GM18867 (cell line): Measurements from ENCODE around the gene FTSJ3.
"Not testable (repeated sequence)": the region's sequence is repeated elsewhere in the genome, so short reads cannot be mapped to it uniquely, and the experiment has no call there.

ENCODE experiments used
- ATAC-seq: cut with Tn5 transposase; IDR thresholded peaks from one replicate; pipeline ENCODE4 v1.9.1; 2021; ENCODE audit warnings: mild to moderate bottlenecking, moderate library complexity; ENCODE audit not compliant: unreplicated experiment

FTSJ3 gene

DNA sequence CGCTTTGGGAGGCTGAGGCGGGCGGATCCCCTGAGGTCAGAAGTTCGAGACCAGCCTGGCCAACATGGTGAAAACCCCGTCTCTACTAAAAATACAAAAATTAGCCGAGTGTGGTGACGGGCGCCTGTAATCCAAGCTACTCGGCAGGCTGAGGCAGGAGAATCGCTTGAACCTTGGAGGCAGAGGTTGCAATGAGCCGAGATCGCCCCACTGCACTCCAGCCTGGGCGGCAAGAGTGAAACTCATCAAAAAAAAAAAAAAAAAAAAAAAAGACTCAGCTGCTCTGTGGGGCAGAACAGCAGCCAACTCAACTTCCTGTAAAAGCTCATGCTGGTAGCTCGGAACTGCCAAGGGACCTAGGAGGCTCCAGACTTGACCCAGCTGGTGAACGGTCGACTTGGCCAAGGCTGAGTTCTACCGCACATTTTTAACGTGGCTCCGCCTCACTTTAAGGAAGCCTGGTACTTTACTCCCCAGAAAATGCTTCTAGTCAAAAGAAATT lies 16.0 kb upstream of the FTSJ3 start:
- not testable (repeated sequence) for ATAC-seq

DNA sequence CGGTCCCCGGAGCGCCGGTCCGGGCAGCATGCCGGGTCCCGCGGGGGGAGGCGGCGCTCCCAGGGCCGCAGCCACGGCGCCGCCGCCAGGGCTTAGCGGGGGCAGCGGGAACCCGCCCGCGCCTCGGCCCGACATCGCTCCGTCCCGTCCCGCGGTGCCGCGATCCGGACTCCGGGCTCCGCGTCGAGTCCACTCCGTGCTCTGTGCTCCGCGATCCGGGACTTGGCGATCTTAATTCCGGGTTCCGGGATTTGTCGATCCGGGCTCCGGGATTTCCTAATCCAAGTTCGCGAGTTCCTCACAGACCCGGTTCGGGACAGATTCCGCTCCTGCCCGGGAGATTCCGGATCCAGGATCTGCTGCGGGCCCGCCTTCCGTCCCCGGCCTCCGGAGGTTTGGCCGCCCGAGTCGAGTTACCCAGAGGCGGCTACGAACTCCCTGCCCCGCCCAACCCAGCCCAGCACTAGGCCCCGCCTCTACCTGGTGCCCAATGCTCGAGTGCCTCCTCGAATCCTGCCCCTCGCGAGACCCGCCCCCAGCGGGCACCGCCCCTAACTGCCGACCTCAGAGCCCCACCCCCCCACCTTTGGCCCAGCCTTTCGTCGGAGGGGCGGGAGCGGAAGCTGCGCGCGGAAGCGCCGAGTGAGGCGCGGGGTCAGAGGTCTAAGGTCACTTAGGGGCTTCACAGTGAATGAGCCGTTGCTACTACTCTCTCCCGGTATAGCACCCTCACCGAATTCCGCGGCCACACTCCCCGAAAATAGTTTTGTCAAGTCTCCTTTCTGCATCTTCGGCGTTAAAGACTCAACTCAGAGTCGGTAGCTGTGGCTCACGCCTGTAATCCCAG lies 15.3 kb upstream of the FTSJ3 start, which contains the start of gene SMARCD2:
Gene SMARCD2 (minus strand): TSS at position 146 of the 847 bp plus-strand sequence. CDS start 11 bp downstream, at position 135.
- peak; percentile 80 for ATAC-seq

DNA sequence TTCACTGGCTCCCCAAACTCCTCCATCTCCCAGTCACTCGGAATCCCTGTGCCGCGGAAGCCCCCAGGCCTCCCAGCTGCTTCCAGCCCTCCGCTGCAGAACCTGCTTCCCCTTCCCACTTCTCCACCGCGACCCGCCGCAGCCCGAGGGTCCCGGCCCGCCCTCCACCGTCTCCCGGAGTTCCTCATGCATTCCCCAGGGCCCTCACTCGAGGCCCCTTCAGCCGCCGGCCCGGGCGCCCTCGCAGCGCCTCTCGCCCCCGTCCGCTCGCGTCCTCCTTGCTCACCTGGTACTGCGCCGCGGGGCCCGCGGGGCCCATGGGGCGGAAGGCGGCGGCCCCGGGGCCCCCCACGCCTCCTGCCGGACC lies 14.7 kb upstream of the FTSJ3 start:
- peak; percentile 27 for ATAC-seq

DNA sequence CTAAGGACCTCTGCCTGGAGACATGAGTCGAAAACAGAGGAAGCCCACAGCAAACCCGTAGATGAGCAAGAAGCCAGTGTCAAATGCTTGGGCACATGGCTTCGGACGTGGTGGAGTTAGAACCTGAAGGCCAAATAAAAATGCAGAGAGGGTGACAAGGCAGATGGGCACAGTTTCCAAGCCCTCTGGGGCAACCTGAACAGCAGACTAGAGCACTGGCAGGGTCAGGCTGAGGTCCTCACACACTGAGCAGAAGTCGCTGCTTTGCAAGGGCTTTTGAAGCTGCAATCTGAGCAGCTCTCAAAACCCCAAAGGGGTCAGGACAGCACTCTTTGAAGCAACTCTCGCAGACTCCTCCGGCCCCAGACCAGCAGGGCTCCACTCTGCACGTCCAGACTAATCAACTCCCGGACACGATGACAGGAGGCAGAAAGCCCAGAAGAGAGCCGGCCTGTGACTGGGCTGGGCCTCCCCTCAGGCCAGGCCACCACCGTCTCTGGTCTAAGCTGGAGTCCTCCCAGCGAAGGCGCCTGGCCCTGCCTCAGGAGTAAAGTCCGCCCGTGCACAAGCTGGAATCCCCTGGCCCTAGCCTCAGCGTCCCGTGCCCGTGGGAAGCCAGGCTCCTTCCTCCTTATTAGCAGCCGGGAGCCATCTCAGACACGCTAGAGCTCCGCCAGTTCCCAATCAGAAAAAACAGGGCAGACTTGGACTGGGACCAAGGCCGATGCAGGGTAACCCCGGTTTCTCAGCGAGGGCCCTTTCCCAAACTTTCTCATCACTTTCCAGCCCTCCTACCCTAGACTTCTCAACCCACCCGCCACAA lies 14.1 kb upstream of the FTSJ3 start:
- no peak for ATAC-seq

DNA sequence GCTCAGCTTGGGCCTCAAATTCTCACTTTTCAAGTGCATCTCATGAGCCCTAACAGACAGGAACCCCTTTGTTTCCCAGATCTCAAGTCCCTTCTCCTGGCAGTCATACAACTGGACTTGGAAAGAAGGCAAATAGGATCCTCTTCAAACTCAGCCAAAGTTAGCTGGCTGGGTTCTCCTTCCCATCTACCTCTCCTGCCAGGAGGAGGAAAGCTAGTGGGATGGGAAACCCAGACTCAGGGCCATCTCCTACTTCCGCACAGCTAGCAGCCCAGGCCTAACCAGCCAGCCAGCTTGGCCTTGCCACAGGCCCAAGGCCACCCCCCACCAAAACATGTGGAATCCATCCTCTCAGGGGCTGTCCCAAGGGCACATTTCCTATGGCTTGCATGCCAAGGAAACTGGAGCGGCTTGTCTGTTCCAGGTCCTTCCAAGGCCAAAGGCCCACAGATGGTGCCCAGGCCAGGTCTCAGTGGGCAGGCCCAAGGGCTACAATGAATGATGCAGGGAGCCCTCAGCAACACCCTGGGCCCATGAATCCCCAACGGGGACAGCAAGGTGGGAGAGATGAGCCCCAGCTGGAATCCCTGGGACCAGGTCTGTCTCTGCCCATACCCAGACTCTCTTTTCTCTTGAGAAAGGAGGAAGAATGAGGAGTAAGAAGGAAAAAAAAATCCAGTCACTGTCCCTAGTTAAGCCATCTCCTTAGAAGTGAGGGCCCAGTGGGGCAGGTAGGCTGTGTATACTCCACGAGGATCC lies 13.3 kb upstream of the FTSJ3 start:
- no peak for ATAC-seq

DNA sequence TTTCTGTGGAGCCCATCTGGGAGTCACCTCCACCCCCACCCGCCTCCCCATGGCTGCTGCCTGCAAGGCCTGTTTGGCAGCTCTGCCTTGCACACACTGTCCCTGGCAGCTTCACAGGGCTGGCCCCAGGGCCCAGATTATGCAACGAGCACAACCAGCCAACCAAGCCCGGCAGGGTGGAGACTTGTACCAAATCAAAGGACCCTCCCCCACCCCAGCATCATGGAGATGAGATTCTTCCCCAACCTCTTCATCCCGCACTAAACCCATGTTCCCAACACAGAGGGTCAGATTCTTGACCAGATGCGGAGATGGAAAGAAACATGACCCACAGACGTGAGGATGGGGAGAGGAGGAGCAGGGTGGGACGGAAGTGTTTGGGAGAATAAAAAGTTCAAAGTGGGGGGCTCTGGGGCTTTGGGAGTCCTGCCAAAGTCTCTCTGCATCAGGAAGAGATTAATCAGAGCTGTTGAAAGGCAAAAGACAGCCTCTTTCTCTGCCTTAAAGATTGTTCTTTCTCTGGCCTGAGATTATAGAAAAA lies 11.2 kb upstream of the FTSJ3 start:
- no peak for ATAC-seq

DNA sequence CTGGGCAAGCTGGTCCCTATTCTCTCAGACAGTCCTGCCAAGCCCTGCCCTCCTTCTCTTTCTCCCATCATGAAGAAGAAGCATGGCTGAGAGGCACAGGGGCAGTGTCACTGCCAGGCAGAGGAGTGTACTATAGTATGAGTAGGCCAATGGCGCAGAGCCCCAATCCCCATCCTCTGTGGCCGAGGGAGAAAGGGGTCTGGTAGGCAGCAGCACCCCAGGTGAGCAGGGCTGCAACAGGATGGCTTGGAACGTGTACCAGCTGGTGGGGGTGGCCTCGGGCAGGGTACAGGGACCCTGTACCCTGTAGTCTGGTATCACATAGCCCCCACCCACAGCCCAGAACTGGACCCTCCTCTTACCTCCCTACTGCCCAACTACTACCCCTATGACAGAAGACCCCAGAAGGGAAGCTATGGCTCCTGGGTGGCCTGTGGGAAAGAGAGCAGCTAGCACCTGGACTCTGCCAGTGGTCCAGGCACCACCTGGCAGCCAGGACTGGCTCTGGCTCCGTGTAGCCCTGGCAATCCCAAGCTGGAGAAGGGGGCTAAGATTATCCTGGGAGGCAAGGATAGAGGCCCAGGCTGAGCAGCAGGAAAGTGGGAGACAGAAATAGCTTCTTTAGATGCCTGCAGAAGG lies 10.6 kb upstream of the FTSJ3 start:
- no peak for ATAC-seq

DNA sequence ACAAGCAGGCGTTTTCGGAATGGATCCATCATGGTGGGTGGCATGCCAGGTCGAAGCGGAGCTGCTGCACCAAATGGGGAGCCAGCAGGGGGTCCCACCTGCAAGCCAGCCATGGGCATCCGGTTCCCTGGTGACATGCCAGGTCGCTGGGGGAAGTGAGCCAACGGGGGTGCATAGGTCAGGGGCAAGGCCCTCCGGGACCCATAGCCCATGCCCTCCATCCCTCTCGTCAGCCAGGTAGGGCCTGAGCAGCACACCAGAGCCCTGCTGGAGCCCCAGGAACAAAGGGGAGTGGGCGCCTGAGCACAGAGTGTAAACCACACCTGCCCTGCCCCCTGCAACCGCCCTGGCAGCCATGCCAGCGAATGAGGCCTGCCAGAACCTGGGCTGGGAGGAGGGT lies 10.0 kb upstream of the FTSJ3 start:
- ATAC-seq, result no peak

DNA sequence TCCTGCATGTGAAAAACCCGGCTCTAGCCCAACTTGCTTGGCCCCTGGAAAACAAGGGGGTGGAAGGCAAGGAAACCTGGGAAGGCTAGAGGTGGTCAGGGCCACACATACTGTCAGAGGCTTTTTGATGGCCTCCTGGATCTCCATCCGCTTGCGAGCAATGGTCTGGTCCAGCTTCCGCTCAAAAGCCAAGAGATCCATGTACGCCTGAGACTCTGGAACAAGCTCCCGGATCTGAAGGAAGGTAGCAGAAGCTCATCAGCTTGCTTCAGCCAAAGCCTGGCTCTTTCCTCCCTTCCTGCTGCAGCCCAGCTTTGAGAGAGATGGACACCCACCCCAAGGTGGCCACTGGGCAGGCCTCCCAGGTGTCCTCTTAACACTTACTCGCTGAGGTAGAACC lies 9.3 kb upstream of the FTSJ3 start:
- ATAC-seq, result no peak

DNA sequence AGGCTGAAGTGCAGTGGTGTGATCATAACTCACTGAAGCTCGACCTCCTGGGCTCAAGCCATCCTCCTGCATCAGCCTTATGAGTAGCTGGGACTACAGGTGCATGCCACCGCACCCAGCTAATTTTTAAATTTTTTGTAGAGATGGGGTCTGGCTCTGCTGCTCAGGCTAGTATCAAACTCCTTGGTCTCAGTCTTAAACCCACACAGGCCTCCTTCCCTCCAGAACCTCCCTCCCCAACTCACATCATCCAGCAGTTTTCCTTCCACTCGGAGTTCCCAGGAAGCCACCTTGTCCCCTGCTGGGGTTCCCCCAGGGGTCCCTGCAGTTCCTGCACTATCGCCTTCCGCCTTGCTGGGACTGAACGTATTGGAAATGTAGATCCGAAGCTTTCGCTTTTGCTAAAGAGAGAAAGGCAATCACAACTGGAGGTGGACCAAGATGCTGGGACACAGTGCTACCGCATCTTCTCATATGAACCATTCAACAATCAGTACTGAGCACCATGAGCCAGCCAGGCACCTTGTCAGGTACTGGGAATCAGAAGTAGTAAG lies 7.8 kb upstream of the FTSJ3 start:
- ATAC-seq, result no peak

DNA sequence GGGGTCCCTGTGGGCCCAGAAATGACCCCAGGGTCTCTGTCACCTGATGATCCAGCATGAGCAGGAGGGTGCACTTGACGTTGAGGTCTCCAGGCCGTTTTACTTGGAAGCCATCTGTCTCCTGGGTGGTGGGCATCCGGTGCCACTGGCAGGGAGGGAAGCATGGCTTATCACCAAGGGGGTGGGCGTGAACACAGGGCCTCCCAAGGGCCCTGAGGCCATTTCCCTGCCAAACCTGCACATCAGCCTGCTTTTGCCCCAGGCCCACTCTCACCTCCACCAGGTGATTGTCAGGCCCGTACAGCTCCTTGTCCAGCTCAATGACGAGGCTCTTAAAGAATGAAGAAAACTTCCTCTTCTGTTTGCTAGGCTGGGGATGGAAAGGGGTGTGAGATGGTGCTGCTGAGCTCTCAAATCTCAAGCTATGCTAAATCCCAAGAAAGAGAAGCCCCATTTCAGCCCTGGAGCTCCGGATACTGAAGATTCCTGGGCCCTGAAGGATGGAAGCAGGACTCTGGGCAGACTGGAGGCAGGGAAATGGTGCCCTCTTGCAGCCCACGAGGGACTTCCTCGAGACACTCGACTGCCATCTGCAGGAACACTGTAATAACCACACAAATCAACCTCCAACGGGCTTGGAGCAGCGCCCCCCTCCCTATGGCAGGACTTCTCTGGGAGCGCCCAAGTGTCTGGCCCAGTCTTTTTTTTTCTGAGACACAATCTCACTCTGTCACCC lies 7.1 kb upstream of the FTSJ3 start:
- no peak for ATAC-seq

DNA sequence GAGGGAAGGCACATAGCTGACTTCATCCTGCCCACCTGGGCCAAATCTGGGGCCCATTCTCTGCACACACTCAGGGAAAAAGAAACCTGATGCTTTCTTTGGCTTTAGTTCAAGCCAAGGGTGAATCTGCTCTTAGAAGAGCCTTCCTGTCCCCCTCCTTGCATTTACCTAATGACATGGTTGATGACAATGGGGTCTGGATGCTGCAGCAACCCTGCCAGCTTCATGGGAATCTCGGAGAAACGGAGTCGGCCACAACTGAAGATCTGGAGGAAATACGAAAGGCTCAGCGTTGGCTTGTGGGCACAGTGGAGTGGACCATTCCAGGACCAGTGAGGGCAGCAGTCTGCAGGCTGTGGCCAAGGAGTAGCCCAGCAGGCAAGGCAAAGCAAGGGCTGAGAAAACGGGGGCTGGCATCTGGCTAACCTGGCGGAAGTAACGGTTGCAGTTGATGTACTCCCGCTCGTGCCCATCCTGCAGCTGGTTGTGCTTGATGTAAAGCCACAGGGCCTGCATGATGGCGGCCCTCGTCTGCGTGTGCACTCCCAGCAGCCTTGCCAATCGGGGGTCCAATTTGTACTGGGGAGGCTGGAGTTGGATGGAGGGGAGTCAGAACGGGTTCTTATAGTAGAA lies 6.4 kb upstream of the FTSJ3 start:
- no peak for ATAC-seq

DNA sequence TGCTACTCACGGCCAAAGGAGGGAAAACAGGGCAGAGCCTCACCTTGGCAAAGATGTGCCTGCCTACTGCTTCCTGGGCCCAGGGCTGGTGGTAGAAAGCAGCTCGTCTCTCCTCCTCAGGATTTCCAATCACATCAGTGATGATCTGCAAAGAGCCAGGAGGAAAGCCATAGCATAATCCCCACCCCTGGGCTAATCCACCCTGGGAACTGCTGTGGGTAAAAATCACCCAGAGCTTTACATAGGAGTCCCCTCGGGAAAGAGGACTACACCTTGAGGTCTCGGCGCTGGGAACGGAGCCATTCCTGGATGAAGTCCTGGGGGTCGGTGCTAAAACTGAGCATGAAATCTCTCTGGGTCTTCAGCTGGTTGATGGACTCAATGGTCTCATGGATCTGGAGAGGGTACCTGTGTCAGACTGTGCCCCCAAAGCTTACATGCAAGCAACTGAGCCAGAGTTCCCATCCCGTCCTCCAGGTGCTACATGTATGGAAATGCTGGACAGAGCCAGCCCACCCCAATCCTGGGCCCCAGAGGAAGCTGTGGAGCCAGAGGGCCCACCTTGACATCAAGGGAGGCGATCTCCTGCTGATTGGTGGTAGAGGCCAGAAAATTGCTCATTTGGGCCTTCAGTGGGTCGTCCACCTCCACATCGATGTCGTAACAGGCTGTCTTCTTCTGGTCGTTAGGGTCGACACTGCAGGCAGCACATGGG lies 5.7 kb upstream of the FTSJ3 start:
- no peak for ATAC-seq

DNA sequence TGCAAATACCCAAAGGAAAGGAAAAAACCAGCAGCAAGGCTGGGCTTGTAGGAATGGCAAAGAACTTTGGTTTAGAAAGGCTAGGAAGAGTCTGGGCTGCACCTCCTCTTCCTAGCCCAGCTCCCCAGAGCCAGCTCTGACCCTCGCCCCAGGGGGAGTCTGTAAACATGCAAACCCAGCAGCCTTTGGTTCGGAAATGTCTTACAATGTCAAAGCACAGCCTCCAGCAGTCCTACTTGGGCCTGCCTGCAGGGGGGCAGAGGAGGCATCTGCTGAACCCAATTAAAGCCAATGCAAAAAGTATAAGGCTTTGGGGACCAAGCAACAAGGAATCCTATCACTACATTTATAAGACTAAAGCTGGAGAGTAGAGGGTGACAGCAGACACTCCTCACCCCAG lies 5.0 kb upstream of the FTSJ3 start:
- no peak for ATAC-seq

DNA sequence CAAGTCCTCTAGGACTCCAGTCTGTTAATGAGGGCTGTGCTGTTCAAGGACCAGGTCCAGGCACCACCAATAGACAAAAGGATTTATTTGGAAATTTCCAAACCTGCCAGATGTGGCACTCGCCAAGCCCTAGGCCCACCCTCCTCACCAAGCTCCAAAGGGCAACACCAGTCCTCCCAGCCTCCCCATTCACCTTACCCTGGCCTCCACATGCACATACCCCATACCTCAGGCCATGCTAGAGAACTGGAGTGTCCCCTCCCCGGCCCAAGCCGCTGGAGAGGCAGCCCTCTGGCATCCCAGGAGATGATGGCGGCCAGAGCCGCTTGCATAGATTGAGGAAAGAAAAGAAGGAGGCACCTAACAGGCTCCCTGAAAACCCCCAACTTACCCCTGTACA lies 4.6 kb upstream of the FTSJ3 start:
- no peak for ATAC-seq

DNA sequence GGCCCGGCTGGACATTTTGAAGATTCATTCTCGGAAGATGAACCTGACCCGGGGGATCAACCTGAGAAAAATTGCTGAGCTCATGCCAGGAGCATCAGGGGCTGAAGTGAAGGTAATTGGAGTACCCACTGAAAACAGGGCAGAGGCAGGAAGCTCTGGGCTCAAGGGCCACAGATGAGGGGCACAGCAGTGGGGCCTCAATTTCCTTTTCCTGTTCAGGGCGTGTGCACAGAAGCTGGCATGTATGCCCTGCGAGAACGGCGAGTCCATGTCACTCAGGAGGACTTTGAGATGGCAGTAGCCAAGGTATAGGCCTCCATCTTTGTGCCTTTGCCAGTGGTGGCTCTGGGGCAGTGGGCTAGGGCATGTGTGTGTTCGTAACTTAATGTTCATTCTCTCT lies 4.0 kb upstream of the FTSJ3 start:
- ATAC-seq, result no peak

DNA sequence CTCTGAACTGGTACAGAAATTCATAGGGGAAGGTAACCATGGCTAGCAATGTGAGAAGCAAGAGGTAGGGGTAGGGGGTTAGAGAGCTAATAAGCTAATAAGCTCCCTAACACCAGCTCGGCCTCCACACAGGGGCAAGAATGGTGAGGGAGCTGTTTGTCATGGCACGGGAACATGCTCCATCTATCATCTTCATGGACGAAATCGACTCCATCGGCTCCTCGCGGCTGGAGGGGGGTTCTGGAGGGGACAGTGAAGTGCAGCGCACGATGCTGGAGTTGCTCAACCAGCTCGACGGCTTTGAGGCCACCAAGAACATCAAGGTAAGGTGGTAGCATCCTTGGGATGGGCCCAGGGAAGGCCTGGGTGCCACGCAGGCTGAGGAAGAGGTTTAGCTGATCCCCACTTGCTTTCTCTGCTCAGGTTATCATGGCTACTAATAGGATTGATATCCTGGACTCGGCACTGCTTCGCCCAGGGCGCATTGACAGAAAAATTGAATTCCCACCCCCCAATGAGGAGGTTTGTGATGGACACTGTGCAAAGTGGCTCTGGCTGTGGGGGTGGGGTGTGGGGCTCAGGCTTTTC lies 3.5 kb upstream of the FTSJ3 start:
- ATAC-seq, result no peak

DNA sequence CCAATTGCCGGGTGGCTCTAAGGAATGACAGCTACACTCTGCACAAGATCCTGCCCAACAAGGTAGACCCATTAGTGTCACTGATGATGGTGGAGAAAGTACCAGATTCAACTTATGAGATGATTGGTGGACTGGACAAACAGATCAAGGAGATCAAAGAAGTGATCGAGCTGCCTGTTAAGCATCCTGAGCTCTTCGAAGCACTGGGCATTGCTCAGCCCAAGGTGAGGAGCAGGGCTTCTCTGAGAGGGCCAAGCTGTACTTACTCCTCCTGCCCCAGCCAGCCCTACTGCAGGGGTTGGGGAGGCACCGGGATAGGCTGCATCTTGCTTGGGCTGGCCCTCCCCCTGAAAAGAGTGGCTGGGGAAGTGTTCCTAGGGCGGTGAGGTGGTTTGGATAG lies 2.8 kb upstream of the FTSJ3 start:
- no peak for ATAC-seq
